HepG2 (cell line): ENCODE results near the gene TNP2. TPM values are rescaled to one million over a fixed set of nuclear protein-coding genes. Genes with fewer than 3 reads are reported as not detected.

ENCODE experiments used
- ARNT ChIP-seq: fragments of 450-650 bp; IDR thresholded peaks from 2 replicates; pipeline ENCODE4 v1.6.1; 2017
- ATF7-NPFF ChIP-seq: sonication (generic); formaldehyde crosslinking; IDR thresholded peaks from 2 replicates; pipeline ENCODE4 v1.8.1; 2023; ENCODE audit warnings: mild to moderate bottlenecking, low read depth, missing genetic modification reagents, moderate library complexity
- ESRRA ChIP-seq: sonication (generic); formaldehyde crosslinking; IDR thresholded peaks from 2 replicates; pipeline ENCODE4 v1.5.1; 2020; ENCODE audit warnings: mild to moderate bottlenecking, low read depth, missing genetic modification reagents
- ETS1 ChIP-seq: sonication (generic); formaldehyde crosslinking; IDR thresholded peaks from 2 replicates; pipeline ENCODE4 v1.4.0; 2020; ENCODE audit warnings: missing genetic modification reagents
- HNF4G ChIP-seq, 2 experiments: sonication (generic) in 1 of 2; formaldehyde crosslinking in 1 of 2; IDR thresholded peaks; 2 replicates each; pipeline versions ENCODE4 v1.4.0 to v1.6.1; 2011 to 2020; ENCODE audit warnings: borderline replicate concordance in 2 of 2, low read depth in 2 of 2, mild to moderate bottlenecking in 2 of 2, low read length in 1 of 2, missing genetic modification reagents in 1 of 2, moderate library complexity in 1 of 2
- HOXD1 ChIP-seq: sonication (generic); formaldehyde crosslinking; IDR thresholded peaks from 2 replicates; pipeline ENCODE4 v1.5.0; 2020; ENCODE audit warnings: missing genetic modification reagents
- KDM4B ChIP-seq: sonication (generic); formaldehyde crosslinking; IDR thresholded peaks from 2 replicates; pipeline ENCODE4 v1.4.0; 2020; ENCODE audit warnings: missing genetic modification reagents
- PBX2 ChIP-seq: IDR thresholded peaks from 2 replicates; pipeline ENCODE4 v1.6.1; 2016; ENCODE audit warnings: control low read depth
- PHB2 ChIP-seq: fragments of 450-650 bp; IDR thresholded peaks from 2 replicates; pipeline ENCODE4 v1.6.1; 2018; ENCODE audit not compliant: partially characterized antibody
- SKIL ChIP-seq: sonication (generic); formaldehyde crosslinking; IDR thresholded peaks from 2 replicates; pipeline ENCODE4 v1.8.0; 2022; ENCODE audit warnings: missing genetic modification reagents, mild to moderate bottlenecking, moderate library complexity, borderline replicate concordance
- SPEN ChIP-seq: sonication (generic); formaldehyde crosslinking; IDR thresholded peaks from 2 replicates; pipeline ENCODE4 v1.5.1; 2020; ENCODE audit warnings: low read depth, mild to moderate bottlenecking, missing genetic modification reagents
- SUZ12 ChIP-seq: fragments of 150-350 bp; IDR thresholded peaks from 2 replicates; pipeline ENCODE4 v1.6.1; 2014; ENCODE audit warnings: low read depth, low read length
- TCF7 ChIP-seq: sonication (generic); IDR thresholded peaks from 2 replicates; pipeline ENCODE4 v1.6.1; 2016; ENCODE audit warnings: antibody characterized with exemption, low read depth
- TRIM24 ChIP-seq: sonication (generic); formaldehyde crosslinking; IDR thresholded peaks from 2 replicates; pipeline ENCODE4 v1.8.0; 2022; ENCODE audit warnings: mild to moderate bottlenecking, missing genetic modification reagents
- ZNF230 ChIP-seq: sonication (generic); formaldehyde crosslinking; IDR thresholded peaks from 2 replicates; pipeline ENCODE4 v1.4.0; 2020; ENCODE audit warnings: mild to moderate bottlenecking, missing genetic modification reagents
- ZNF350 ChIP-seq: sonication (generic); formaldehyde crosslinking; IDR thresholded peaks from 2 replicates; pipeline ENCODE4 v1.4.0; 2020; ENCODE audit warnings: mild to moderate bottlenecking, low read depth, missing genetic modification reagents, borderline replicate concordance
- ZNF549 ChIP-seq: sonication (generic); formaldehyde crosslinking; IDR thresholded peaks from 2 replicates; pipeline ENCODE4 v1.5.0; 2020; ENCODE audit warnings: missing genetic modification reagents
- ZNF562 ChIP-seq: sonication (generic); formaldehyde crosslinking; IDR thresholded peaks from 2 replicates; pipeline ENCODE4 v1.8.0; 2022; ENCODE audit warnings: missing genetic modification reagents, borderline replicate concordance
- ZNF607 ChIP-seq: sonication (generic); formaldehyde crosslinking; IDR thresholded peaks from 2 replicates; pipeline ENCODE4 v1.5.1; 2020; ENCODE audit warnings: missing genetic modification reagents, mild to moderate bottlenecking, borderline replicate concordance
- ZNF629 ChIP-seq: sonication (generic); formaldehyde crosslinking; conservative IDR thresholded peaks from 2 replicates; pipeline ENCODE4 v1.5.0; 2020; ENCODE audit warnings: missing genetic modification reagents
- ZSCAN30 ChIP-seq: sonication (generic); formaldehyde crosslinking; IDR thresholded peaks from 2 replicates; pipeline ENCODE4 v1.5.0; 2020; ENCODE audit warnings: mild to moderate bottlenecking, missing genetic modification reagents
- ZSCAN31 ChIP-seq: sonication (generic); formaldehyde crosslinking; IDR thresholded peaks from 2 replicates; pipeline ENCODE4 v1.5.0; 2020; ENCODE audit warnings: low read depth, mild to moderate bottlenecking, missing genetic modification reagents
- polyA plus RNA-seq, 8 experiments: library from polyadenylated mRNA; depleted of rRNA in 3 of 8; stranded (reverse) in 7 of 8; unstranded in 1 of 8; fragments of >200 nt; fragmentation: Illumina TruSeq in 4 of 8; extraction: Trizol in 4 of 8; gene quantifications; 2 replicates each; pipeline versions ENCODE4 v1.2.1 to v1.2.3, GENCODE V29; 2011 to 2016; ENCODE audit warnings: low read depth in 4 of 8, missing spikeins in 1 of 8, mixed read lengths in 1 of 8; ENCODE audit not compliant: insufficient read depth in 1 of 8
- total RNA-seq, 5 experiments: library from RNA; depleted of rRNA; stranded (reverse); fragments of >200 nt; fragmentation: Illumina TruSeq; extraction: Trizol; gene quantifications; 2 replicates each; pipeline ENCODE4 v1.2.3, GENCODE V29; 2016; ENCODE audit warnings: low read depth in 1 of 5

The TNP2 gene
- total and polyA plus RNA-seq, 2 of the 13 experiments (the other 11 are each of a cell fraction or from before 2014, with no cell fraction given): not detected

- TF ChIP-seq SUZ12 (no peak), ETS1 (CRISPR knock-in tag) (no peak), ZNF607 (peak; percentile 58), HOXD1 (CRISPR knock-in tag) (0 out of 2 replicates have a peak, but pooled peaks have one; percentile 36), ATF7-NPFF (peak; percentile 87), ZNF350 (CRISPR knock-in tag) (peak; percentile 10; the same call in 1 of the 2 replicates), ZNF549 (no peak; the same call in 1 of the 2 replicates), ARNT (no peak), SPEN (CRISPR knock-in tag) (peak; percentile 73), ZNF562 (CRISPR knock-in tag) (no peak), TCF7 (peak; percentile 79), PBX2 (CRISPR knock-in tag) (no peak; the same call in 1 of the 2 replicates), SKIL (0 out of 2 replicates have a peak, but pooled peaks have one; percentile 56), ZNF629 (CRISPR knock-in tag) (peak; percentile 49; the same call in 1 of the 2 replicates), ZSCAN30 (CRISPR knock-in tag) (no peak), TRIM24 (CRISPR knock-in tag) (no peak), ZNF230 (CRISPR knock-in tag) (peak; percentile 16; the same call in 1 of the 2 replicates), ESRRA (CRISPR knock-in tag) (peak; percentile 55; the same call in 1 of the 2 replicates), KDM4B (CRISPR knock-in tag) (peak; percentile 38; the same call in 1 of the 2 replicates), HNF4G (IDR thresholded peaks at IDR 0.05; ENCODE audit: borderline replicate concordance, low read depth, low read length) (peak; percentile 73), HNF4G (CRISPR knock-in tag; IDR thresholded peaks at IDR 0.05; ENCODE audit: borderline replicate concordance, low read depth) (peak; percentile 44; the same call in 1 of the 2 replicates), ZSCAN31 (no peak; the same call in 1 of the 2 replicates), PHB2 (no peak)
Measured at GRCh38 chr16:11308493-11309283, 39.6 kb upstream of the TNP2 start (continued).
